ENCODE results near the gene AOC1. TPM values are rescaled to one million over a fixed set of nuclear protein-coding genes. Genes with fewer than 3 reads are reported as not detected.

AOC1 gene
- total RNA-seq, 1 donor from 2014 or later, result under 0.01 TPM

DNA sequence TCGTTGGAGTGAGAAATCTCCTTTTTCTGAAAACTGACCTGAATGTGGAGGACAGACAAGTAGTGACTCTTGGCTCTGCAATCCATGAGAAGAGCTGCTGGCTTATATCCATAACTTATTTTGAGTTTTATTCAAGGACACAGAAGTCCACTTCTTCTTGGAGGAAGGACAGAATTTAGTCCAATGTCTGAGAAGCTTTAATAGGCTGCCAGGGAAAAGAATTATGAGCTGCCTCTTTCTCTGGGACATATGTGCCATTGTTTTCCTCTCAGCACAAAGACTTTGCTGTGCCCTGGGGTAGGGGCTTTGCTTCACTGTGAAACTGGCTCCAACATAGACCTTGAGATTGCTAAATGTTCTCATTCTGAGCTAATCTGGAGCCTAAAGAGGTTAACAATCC is 20.5 kb upstream of the AOC1 start:
- Histone ChIP-seq H3K27me3 (ENCODE audit: control insufficient read depth in 3 of 3, insufficient read depth in 3 of 3, low read length in 3 of 3) (peaks cover 0 to 6% (median 2%) of the 10 kb centered on the region in 3 donors), H3K36me3 (ENCODE audit: control insufficient read depth in 3 of 3, insufficient read depth in 3 of 3, low read length in 3 of 3) (no peaks in the 10 kb centered on the region), H3K4me3 (ENCODE audit: low read length in 3 of 3) (no peak overlapping the region), H3K4me1 (ENCODE audit: control insufficient read depth in 3 of 3, insufficient read depth in 3 of 3, low read length in 3 of 3) (no peaks in the 10 kb centered on the region), H3K9me3 (ENCODE audit: control insufficient read depth in 3 of 3, low read length in 3 of 3) (peaks cover 0 to 2% (median 0%) of the 10 kb centered on the region in 3 donors), H3K27ac (ENCODE audit: low read depth, low read length) (no peak overlapping the region), H3K9ac (ENCODE audit: low read depth in 1 of 3, low read length in 3 of 3) (no peak overlapping the region)

DNA sequence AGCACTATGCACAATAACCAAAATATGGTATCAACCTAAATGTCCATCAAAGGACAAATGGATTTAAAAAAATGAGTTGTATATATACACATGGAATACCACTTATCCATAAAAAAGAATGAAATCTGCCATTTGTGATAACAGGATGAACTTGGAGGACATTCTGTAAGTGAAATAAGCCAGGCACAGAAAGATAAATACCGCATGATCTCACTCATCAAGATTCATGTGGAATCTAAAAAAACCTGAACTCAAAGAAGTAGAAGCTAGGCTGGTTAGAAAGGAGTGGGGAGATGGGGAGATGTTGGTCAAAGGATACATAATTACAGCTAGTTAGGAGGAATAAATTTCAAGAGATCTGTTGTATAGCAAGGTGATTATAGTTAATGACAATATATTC is 17.3 kb upstream of the AOC1 start:
- Histone ChIP-seq H3K9me3 (ENCODE audit: control insufficient read depth in 3 of 3, low read length in 3 of 3) (peaks cover 0 to 2% (median 0%) of the 10 kb centered on the region in 3 donors), H3K4me1 (ENCODE audit: control insufficient read depth in 3 of 3, insufficient read depth in 3 of 3, low read length in 3 of 3) (no peaks in the 10 kb centered on the region), H3K4me3 (ENCODE audit: low read length in 3 of 3) (no peak overlapping the region), H3K36me3 (ENCODE audit: control insufficient read depth in 3 of 3, insufficient read depth in 3 of 3, low read length in 3 of 3) (no peaks in the 10 kb centered on the region), H3K27me3 (ENCODE audit: control insufficient read depth in 3 of 3, insufficient read depth in 3 of 3, low read length in 3 of 3) (peaks cover 0 to 6% (median 0%) of the 10 kb centered on the region in 3 donors), H3K9ac (ENCODE audit: low read depth in 1 of 3, low read length in 3 of 3) (no peak overlapping the region), H3K27ac (ENCODE audit: low read depth, low read length) (no peak overlapping the region)

DNA sequence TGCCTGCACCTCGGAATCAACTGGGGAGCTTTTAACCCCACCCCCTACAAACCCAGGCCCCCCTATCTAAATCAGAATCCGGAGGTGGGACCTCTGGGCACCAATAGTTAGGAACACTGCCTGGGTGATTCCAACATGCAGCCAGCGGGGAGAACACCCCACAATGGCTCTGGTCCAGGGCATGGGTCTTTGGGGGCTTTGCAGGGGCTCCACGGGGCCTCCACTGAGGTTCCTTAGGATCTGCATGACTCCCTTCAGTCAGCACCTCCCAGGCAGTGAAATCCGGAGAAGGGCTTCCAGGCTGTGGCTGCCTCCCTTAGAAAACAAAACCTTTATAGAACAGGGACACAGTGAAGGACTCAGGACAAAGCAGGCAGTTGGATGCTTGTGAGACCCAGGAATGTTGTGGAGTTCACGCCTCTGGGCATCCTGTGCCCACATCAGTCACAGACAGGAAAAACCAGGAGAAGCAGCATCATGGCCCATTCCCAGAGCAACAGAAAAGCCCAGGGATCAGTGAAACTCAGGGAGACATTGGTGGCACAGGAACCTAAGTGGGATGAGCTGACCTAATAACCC is 16.5 kb upstream of the AOC1 start:
- no peaks in the 10 kb centered on the region for H3K36me3 ChIP-seq (ENCODE audit: control insufficient read depth in 3 of 3, insufficient read depth in 3 of 3, low read length in 3 of 3)
- peaks cover 0 to 2% (median 0%) of the 10 kb centered on the region in 3 donors for H3K9me3 ChIP-seq (ENCODE audit: control insufficient read depth in 3 of 3, low read length in 3 of 3)
- peaks cover 0 to 6% (median 0%) of the 10 kb centered on the region in 3 donors for H3K27me3 ChIP-seq (ENCODE audit: control insufficient read depth in 3 of 3, insufficient read depth in 3 of 3, low read length in 3 of 3)
- H3K4me3 ChIP-seq (ENCODE audit: low read length in 3 of 3), result no peak overlapping the region
- H3K9ac ChIP-seq (ENCODE audit: low read depth in 1 of 3, low read length in 3 of 3), result no peak overlapping the region
- H3K27ac ChIP-seq (ENCODE audit: low read depth, low read length), result no peak overlapping the region
- no peaks in the 10 kb centered on the region for H3K4me1 ChIP-seq (ENCODE audit: control insufficient read depth in 3 of 3, insufficient read depth in 3 of 3, low read length in 3 of 3)

DNA sequence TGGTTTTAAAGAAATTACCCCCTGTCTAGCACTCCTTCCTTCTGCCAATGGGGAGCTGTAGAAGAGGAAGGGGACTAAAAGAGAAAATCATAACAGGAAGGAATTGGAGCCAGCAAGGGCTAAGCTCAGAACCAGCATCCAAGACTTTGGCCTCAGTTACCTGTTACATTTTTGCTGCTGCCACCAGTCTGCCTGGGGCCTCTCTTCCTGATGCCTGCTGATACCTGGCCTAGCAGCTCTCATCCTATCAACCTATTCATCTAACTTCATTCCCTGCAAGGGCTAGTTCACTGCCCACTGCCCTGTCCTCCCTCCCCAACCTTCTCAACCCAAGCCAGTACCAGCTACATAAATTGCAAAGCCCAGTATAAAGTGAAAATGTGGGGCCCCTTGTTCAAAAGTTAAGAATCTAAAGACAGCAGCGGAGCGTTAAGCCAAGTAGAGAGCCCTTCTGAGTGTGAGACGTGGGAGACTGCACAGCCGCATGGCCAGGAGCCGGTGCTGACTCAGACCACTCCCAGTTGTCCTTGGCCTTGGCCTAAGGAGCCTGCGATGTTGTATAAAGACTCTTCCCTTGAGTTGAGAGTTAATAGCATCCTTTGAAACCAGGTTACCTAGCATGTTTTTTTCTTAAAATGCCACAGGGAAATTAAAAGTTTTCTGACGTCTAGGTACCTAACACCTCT is 13.2 kb upstream of the AOC1 start:
- no peak overlapping the region for H3K4me3 ChIP-seq (ENCODE audit: low read length in 3 of 3)
- H3K27me3 ChIP-seq (ENCODE audit: control insufficient read depth in 3 of 3, insufficient read depth in 3 of 3, low read length in 3 of 3), result no peaks in the 10 kb centered on the region
- no peaks in the 10 kb centered on the region for H3K36me3 ChIP-seq (ENCODE audit: control insufficient read depth in 3 of 3, insufficient read depth in 3 of 3, low read length in 3 of 3)
- H3K27ac ChIP-seq (ENCODE audit: low read depth, low read length), result no peak overlapping the region
- H3K4me1 ChIP-seq (ENCODE audit: control insufficient read depth in 3 of 3, insufficient read depth in 3 of 3, low read length in 3 of 3), result no peaks in the 10 kb centered on the region
- no peaks in the 10 kb centered on the region for H3K9me3 ChIP-seq (ENCODE audit: control insufficient read depth in 3 of 3, low read length in 3 of 3)
- no peak overlapping the region for H3K9ac ChIP-seq (ENCODE audit: low read depth in 1 of 3, low read length in 3 of 3)

DNA sequence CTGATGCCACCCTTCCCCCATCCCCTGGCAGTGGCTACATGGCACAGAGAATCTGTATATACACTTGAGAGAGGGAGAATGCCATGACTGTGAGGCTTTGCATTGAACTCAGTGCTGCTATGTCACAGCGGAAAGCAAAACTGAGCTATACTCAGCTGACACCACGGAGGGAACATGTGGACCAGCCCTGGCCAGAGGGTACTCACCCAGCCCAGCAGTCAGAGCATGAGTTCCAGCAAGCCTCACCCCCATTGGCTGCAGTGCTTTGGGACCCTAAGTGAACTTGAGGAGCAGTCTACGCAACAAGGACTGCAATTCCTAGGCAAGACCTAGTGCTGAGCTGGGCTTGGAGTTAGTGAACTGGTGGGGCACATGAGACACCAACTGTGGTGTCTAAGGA is 10.3 kb upstream of the AOC1 start:
- Histone ChIP-seq H3K27ac (ENCODE audit: low read depth, low read length) (no peak overlapping the region), H3K9ac (ENCODE audit: low read depth in 1 of 3, low read length in 3 of 3) (no peak overlapping the region), H3K4me3 (ENCODE audit: low read length in 3 of 3) (no peak overlapping the region), H3K27me3 (ENCODE audit: control insufficient read depth in 3 of 3, insufficient read depth in 3 of 3, low read length in 3 of 3) (no peaks in the 10 kb centered on the region), H3K36me3 (ENCODE audit: control insufficient read depth in 3 of 3, insufficient read depth in 3 of 3, low read length in 3 of 3) (no peaks in the 10 kb centered on the region), H3K9me3 (ENCODE audit: control insufficient read depth in 3 of 3, low read length in 3 of 3) (no peaks in the 10 kb centered on the region), H3K4me1 (ENCODE audit: control insufficient read depth in 3 of 3, insufficient read depth in 3 of 3, low read length in 3 of 3) (no peaks in the 10 kb centered on the region)

DNA sequence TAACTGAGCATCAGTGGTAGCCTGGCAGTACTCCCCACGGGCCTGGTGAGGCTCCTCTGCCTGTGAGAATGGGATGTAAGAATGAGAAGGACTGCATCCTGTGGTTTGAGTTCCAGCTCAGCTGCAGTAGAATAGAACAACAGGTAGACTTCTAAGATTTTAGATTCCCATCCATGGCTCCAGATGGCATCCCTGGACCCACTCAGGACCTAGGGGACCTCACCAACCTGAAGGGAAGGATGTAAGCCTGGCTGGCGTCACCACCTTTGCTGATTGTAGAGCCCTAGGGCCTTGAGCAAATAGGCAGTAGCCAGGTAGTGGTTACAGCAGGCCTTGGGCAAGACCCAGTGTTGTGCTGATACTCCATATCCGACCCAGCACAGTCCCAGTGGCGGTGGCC is 9.6 kb upstream of the AOC1 start:
- H3K4me1 ChIP-seq (ENCODE audit: control insufficient read depth in 3 of 3, insufficient read depth in 3 of 3, low read length in 3 of 3), result no peaks in the 10 kb centered on the region
- no peak overlapping the region for H3K9ac ChIP-seq (ENCODE audit: low read depth in 1 of 3, low read length in 3 of 3)
- no peaks in the 10 kb centered on the region for H3K27me3 ChIP-seq (ENCODE audit: control insufficient read depth in 3 of 3, insufficient read depth in 3 of 3, low read length in 3 of 3)
- no peak overlapping the region for H3K27ac ChIP-seq (ENCODE audit: low read depth, low read length)
- no peak overlapping the region for H3K4me3 ChIP-seq (ENCODE audit: low read length in 3 of 3)
- no peaks in the 10 kb centered on the region for H3K36me3 ChIP-seq (ENCODE audit: control insufficient read depth in 3 of 3, insufficient read depth in 3 of 3, low read length in 3 of 3)
- H3K9me3 ChIP-seq (ENCODE audit: control insufficient read depth in 3 of 3, low read length in 3 of 3), result no peaks in the 10 kb centered on the region

DNA sequence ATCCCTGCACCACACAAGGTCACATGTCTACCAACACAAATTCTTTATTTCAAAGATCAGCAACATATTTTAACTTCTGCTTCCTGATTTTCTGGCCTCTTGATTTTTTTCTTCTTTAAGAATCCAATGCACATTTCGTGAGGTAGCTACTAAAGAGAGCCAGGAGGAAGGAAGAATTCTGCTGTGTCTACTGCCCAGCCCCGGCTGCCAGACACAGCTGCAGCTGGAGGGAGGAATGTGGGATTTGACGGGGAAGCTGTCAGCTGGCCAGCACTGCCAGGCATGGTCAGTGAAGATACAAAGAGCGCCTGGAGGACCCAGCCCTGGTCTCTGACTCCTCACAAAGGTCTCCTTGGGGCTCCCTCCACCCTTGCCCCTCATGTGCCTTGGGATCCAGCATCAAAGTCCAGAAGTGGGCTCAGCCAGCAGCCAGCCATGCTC is 6.9 kb upstream of the AOC1 start:
- no peaks in the 10 kb centered on the region for H3K27me3 ChIP-seq (ENCODE audit: control insufficient read depth in 3 of 3, insufficient read depth in 3 of 3, low read length in 3 of 3)
- no peaks in the 10 kb centered on the region for H3K36me3 ChIP-seq (ENCODE audit: control insufficient read depth in 3 of 3, insufficient read depth in 3 of 3, low read length in 3 of 3)
- H3K27ac ChIP-seq (ENCODE audit: low read depth, low read length), result no peak overlapping the region
- H3K4me1 ChIP-seq (ENCODE audit: control insufficient read depth in 3 of 3, insufficient read depth in 3 of 3, low read length in 3 of 3), result no peaks in the 10 kb centered on the region
- H3K9ac ChIP-seq (ENCODE audit: low read depth in 1 of 3, low read length in 3 of 3), result no peak overlapping the region
- no peak overlapping the region for H3K4me3 ChIP-seq (ENCODE audit: low read length in 3 of 3)
- H3K9me3 ChIP-seq (ENCODE audit: control insufficient read depth in 3 of 3, low read length in 3 of 3), result no peaks in the 10 kb centered on the region

DNA sequence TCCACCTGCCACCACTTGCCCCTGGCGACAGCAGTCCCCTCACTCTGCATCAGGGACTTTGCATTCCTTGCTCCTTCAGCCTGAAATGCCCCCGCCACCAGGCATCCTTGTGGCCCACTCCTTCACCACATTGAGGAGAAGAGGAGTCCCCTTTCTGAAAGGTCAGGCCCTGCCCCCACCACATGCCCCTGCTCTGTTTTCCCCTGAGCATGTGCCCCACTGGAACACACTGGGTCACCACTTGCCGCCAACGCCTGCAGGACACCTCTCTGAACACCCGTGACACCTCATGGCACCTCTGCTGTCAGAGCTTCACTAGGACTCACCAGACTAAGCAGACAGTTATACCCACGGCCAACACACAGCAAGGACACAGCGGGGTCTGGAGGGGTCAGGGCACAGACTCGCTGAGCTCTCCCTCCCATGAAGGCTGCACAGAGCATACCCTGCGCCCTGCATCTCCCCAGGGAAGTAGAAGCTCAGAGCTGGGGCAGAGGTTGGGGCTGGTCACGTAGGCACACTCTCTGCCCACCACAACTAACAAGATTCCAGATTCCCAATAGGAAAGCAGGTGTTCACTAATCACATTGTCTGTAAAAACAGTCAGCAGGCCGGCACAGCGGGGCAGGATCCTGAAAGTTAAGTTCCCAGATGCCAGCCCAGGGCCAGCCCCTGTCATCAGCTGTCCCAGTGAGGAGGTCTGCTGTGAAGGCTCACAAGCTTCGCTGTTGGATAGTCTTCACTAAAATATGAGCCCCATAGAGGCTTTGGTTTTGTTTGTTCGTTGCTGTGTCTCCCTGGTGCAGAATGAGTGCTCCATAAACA is 5.8 kb upstream of the AOC1 start:
- H3K4me1 ChIP-seq (ENCODE audit: control insufficient read depth in 3 of 3, insufficient read depth in 3 of 3, low read length in 3 of 3), result no peaks in the 10 kb centered on the region
- H3K4me3 ChIP-seq (ENCODE audit: low read length in 3 of 3), result no peak overlapping the region
- H3K27me3 ChIP-seq (ENCODE audit: control insufficient read depth in 3 of 3, insufficient read depth in 3 of 3, low read length in 3 of 3), result peaks cover 0 to 2% (median 0%) of the 10 kb centered on the region in 3 donors
- no peaks in the 10 kb centered on the region for H3K36me3 ChIP-seq (ENCODE audit: control insufficient read depth in 3 of 3, insufficient read depth in 3 of 3, low read length in 3 of 3)
- H3K9ac ChIP-seq (ENCODE audit: low read depth in 1 of 3, low read length in 3 of 3), result no peak overlapping the region
- no peak overlapping the region for H3K27ac ChIP-seq (ENCODE audit: low read depth, low read length)
- H3K9me3 ChIP-seq (ENCODE audit: control insufficient read depth in 3 of 3, low read length in 3 of 3), result no peaks in the 10 kb centered on the region

DNA sequence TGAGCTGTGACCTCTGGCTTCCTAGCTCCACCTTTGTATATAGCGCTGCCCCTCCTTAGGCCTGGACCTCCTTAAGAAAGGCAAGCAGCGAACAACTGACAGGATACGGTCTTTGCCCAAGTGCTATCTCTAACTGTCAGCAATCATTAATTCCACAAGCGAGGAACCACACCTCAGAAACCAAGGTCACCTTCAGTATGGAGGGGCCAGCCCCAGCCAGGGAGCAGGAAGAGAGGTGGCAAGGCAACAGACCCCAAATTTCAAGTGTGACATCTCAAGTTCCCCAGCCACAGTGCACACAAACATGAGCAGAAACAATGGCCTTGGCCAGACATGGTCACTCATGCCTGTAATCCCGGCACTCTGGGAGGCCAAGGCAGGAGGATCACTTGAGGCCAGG is 4.8 kb upstream of the AOC1 start:
- H3K9ac ChIP-seq (ENCODE audit: low read depth in 1 of 3, low read length in 3 of 3), result no peak overlapping the region
- no peaks in the 10 kb centered on the region for H3K4me1 ChIP-seq (ENCODE audit: control insufficient read depth in 3 of 3, insufficient read depth in 3 of 3, low read length in 3 of 3)
- H3K4me3 ChIP-seq (ENCODE audit: low read length in 3 of 3), result no peak overlapping the region
- H3K36me3 ChIP-seq (ENCODE audit: control insufficient read depth in 3 of 3, insufficient read depth in 3 of 3, low read length in 3 of 3), result no peaks in the 10 kb centered on the region
- H3K27me3 ChIP-seq (ENCODE audit: control insufficient read depth in 3 of 3, insufficient read depth in 3 of 3, low read length in 3 of 3), result peaks cover 4 to 10% (median 8%) of the 10 kb centered on the region in 3 donors
- H3K9me3 ChIP-seq (ENCODE audit: control insufficient read depth in 3 of 3, low read length in 3 of 3), result no peaks in the 10 kb centered on the region
- no peak overlapping the region for H3K27ac ChIP-seq (ENCODE audit: low read depth, low read length)

DNA sequence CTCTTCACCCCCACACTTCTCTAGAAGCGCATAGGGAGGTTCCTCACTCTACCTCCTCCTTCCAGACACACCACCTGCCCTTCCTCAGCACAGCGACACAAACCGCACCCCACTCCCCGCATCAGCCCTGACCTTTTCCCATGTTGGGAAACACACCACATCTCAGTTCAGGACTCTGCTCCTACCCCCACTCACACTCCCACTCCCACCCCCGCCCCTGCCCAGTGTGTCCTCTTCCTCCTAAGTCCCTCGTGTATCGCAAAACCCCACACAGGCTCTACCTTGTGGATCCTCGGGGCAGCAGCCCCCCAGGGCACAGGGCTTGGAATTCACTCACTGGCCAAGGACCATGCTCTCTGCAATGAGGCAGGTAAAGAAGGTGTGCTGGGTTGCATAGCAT is 4.2 kb upstream of the AOC1 start:
- H3K4me3 ChIP-seq (ENCODE audit: low read length in 3 of 3), result no peak overlapping the region
- H3K36me3 ChIP-seq (ENCODE audit: control insufficient read depth in 3 of 3, insufficient read depth in 3 of 3, low read length in 3 of 3), result no peaks in the 10 kb centered on the region
- H3K4me1 ChIP-seq (ENCODE audit: control insufficient read depth in 3 of 3, insufficient read depth in 3 of 3, low read length in 3 of 3), result no peaks in the 10 kb centered on the region
- H3K9me3 ChIP-seq (ENCODE audit: control insufficient read depth in 3 of 3, low read length in 3 of 3), result no peaks in the 10 kb centered on the region
- H3K27ac ChIP-seq (ENCODE audit: low read depth, low read length), result no peak overlapping the region
- H3K27me3 ChIP-seq (ENCODE audit: control insufficient read depth in 3 of 3, insufficient read depth in 3 of 3, low read length in 3 of 3), result peaks cover 8 to 13% (median 11%) of the 10 kb centered on the region in 3 donors
- no peak overlapping the region for H3K9ac ChIP-seq (ENCODE audit: low read depth in 1 of 3, low read length in 3 of 3)
